T47D (cell line): ENCODE measurements around the gene TPST1.

Experiments
- DNase-seq, 2 experiments: peaks; one replicate each; pipeline versions ENCODE4 v3.0.0 to v3.0.0-alpha.2; 2011 to 2012; ENCODE audit warnings: low read depth in 1 of 2, low spot score in 1 of 2
- JUND ChIP-seq: IDR thresholded peaks from 2 replicates; pipeline ENCODE4 v1.6.1; 2012; ENCODE audit warnings: low read depth
- in situ Hi-C: cut with HindIII; loops from 2 replicates; pipeline ENCODE4 v1.10.0; 2016; ENCODE audit warnings: low sequenced_read_pairs, low pct_unique_long_range_greater_than_20kb

Gene TPST1

DNA sequence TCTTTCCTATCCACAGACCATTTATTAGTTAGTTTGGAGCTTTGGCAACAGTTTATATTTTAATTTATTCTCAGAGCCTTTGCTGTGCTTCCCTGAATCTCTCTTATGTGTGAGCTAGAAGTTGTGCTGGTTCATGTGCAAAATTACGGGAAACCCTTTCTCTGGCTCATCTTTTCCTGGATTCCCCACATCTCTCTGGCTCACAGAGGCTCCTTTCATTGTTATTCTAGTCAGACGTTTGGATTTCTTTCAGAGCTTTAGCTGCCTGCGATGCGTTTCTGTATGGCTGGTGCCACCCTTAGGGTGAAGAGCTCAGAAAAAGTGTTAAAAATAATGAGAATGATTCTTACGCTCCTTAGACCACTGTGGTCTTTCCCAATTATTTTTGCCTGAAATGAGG lies 53.3 kb downstream of the TPST1 start:
- TF ChIP-seq JUND: no peak
- DNase-seq: no peak
- in situ Hi-C loops: no loop called here

DNA sequence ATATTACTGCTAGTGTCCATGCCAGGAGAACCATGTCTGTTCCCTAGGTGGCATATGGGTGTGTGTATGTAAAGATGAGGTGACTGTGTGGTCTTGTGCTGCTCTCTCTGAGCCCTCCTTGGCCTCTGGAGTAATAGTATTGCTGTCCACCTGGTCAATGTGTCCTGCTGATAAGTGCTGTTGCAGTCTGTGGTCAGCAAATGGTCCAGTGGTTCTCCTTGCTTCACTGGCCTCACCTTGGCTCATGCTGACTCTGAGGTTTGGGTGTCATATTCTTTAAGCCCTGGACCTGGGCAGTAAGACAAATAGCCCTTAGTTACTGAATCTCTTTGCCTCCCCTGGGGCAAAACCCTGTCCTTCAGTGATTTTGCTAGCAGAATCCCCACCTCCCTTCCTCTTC lies 56.8 kb downstream of the TPST1 start:
- no peak for TF ChIP-seq JUND
- no peak for DNase-seq
- in situ Hi-C loops: no loop called here

DNA sequence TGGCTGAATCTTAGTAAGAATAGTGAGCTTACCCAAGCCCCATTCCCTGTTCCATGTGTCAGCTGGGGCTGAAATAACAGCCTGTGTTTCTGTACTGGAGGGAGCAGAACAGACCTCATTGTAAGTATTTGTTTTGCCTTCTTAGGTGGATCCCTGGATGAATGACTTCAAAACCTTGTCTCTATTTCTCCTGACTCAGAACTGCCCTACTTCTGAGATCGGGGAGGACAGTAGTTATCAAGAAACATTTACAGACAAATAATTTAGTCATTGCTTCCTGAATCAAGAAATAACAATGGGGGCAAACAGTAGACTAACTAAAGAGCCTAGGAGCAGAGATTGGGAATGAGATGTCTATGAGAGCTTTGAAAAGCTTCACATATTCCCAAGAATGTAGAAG lies 58.8 kb downstream of the TPST1 start:
- no peak for DNase-seq
- no peak for TF ChIP-seq JUND
- in situ Hi-C loops: no loop called here

DNA sequence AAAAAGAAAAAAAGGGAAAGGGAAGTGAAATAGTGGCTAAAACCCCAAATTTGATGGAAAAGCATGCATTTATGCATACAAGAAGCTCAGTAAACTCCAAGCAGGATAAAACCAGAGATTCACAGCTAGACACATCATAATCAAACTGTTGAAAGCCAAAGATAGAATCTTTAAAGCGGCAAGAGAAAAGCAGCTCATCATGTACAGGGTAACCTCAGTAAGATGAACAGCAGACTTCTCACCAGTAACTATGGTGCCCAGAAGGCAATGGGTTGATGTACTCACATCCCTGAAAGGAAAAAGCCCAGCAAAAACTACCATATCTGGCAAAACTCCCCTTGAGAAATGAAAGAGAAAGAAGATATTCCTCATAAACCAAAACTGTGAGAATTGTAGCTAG lies 60.4 kb downstream of the TPST1 start:
- in situ Hi-C loops: no loop called here
- no peak for TF ChIP-seq JUND

DNA sequence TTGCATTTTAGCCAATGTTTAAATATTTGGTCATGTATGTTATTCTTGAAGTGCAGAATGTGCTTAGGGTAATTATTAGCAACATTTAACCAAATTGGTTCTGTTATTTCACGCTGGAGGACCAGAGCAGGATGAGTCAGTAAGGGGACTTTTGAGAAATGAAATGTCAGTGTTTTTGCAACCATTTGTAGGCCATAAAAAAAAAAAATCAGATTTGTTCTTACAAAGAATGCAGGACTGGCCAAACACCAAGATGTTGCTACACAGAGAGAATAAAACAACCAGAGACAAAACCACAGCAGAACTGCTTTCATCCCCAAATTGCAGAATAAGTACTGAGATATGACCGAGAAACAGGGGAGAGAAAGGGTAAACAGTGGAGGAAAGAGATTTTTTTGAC lies 62.1 kb downstream of the TPST1 start:
- in situ Hi-C loops: no loop called here

More for the DNA sequence above, 60.4 kb downstream of the TPST1 start:
- DNase-seq: peak in 1 of 2 experiments; percentile 38

DNA sequence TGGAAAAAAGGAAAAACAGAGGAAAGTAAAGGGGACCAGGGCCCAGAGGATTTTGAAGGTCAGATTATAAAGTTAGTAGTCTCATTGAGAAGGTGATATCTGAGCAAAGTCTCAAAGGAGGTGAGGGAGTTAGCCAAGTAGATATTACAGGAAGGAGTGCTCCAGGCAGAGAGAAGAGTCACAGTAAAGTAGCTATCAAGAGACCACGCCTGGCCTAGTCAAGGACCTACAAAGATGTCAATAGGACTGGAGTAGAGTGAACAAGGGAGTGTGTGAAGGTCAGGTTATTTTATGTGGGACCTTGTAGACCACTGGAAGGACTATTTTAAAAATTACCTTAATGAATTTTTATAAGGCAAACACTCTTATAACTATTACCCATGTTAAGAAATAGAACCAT lies 64.8 kb downstream of the TPST1 start:
- in situ Hi-C loops: no loop called here
- TF ChIP-seq JUND: no peak
- DNase-seq: no peak

More for the DNA sequence above, 62.1 kb downstream of the TPST1 start:
- no peak for TF ChIP-seq JUND
- DNase-seq: no peak

DNA sequence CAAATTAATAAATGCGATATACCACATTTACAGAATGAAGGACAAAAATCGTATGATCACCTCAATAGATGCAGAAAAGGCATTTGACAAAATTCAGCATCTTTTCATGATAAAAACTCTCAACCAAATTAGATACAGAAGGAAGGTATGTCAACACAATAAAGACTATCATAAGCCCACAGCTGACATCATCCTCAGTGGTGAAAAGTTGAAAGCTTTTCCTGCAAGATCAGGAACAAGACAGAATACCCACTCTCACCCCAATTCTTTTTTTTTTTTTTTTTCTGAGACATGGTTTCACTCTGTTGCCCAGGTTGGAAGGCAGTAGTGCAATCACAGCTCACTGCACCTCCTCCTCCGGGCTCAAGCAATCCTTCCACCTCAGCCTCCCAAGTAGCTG lies 67.2 kb downstream of the TPST1 start:
- no peak for TF ChIP-seq JUND
- in situ Hi-C loops: no loop called here
- DNase-seq: no peak

DNA sequence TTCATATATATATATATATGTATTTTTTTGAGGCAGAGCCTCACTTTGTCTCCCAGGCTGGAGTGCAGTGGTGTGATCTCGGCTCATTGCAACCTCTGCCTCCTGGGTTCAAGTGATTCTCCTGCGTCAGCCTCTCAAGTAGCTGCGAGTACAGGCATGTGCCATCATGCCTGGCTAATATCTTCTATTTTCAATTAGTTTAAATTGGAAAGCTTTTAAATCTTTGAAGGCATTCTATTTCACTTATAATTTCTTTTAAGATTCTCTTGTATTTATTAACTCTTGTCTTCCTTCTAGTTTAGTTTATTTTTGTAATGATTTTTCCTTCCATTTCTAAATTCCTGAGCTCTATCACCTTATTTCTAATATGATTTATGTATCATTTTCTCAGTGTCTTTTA lies 71.2 kb downstream of the TPST1 start:
- DNase-seq: no peak
- in situ Hi-C loops: no loop called here
- no peak for TF ChIP-seq JUND

DNA sequence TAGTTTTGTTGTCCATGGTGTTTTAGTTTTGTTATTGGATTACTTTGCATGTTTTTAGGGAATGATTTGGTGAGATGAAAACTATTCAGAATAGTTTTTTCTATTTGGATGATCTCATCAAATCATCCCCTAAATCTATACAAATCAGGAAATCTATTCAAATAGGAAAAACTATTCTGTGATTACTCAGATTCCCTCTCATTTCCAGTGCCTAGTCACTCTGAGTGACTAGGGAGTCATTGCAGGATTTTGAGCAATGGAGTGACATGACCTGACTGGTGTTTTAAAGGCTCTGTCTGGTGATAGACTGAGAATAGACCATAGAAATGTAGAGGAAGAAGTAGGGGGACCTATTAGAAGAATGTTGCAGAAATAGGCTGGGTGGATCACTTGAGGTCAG lies 72.4 kb downstream of the TPST1 start:
- in situ Hi-C loops: no loop called here
- no peak for DNase-seq
- TF ChIP-seq JUND: no peak

DNA sequence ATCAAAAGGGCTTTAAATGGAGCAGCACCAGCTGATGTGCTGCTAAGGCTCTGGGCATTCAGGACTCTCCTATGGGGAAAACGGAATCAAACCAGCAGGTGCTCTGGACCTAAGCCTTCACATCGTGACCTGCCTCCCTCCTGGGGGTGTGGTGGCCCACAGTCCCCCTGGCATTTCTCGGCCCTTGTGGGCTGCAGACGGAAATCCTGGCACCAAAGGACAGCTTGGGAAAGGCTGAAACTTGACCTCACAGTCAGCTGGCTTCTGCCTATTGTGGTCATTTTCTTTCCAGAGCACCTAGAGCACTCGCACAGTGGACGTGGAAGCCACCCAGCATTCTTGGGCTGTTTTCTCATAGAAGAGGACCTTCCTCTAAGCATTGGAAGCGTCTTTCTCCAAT lies 74.8 kb downstream of the TPST1 start:
- in situ Hi-C loops: no loop called here
- TF ChIP-seq JUND: no peak
- no peak for DNase-seq

DNA sequence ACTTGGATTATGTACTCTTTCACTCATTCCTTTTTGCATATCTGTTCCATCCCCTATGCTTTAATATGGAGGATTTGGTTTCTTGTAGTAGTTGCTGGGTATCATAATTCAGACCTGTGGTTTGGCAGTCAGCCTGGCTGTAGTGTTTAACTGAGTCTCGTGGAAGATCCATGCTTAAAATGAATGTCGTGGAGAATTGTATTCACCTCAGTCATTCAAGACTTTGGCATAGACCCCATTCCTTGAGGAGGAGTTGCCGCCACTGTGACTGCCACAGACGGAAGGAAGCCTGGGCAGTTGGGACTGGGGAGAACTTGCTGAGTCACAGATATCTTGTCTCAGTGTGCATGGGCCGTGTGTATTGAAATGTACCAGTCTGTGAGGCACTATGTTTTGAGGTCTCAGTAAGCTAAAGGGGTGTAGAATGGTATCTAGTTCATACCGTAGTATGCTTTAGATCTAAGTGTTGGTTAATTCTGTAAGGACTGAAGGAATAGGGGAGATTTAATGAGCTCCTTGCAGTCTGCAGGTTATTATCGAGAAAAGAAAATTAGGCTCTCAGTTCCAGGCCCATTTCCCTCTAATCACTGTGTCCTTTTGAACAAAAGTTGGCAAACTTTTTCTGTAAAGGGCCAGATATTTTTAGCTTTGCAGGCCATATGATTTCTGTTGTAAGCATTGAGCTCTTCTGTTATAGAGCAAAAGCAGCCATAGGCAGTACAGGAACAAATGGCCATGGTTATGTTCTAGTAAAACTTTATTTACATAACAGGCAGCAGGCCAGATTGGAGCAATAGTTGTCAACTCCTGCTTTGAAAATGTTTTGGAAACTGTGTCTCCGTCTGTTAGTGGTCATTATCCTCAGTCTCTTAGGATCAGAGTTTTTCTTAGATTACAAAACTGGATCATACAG lies 76.8 kb downstream of the TPST1 start:
- in situ Hi-C loops: no loop called here
- TF ChIP-seq JUND: no peak
- no peak for DNase-seq

DNA sequence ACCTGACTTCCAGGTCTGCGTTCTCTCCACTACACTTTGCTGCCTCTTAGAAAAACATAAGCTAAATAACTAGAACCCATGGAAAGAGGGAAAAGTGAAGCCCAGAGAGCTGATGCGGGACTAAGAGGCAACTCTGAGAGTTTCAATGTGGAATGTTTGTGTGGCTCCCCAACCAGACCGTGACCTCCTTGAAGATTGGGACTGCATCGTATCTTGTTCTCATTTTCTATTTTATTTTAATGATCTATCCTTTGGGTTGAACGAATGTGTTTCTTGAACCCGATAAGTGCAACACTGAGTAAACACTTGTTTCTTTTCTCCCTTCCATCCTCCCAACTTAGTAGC lies 77.4 kb downstream of the TPST1 start:
- in situ Hi-C loops: no loop called here
- no peak for DNase-seq
- TF ChIP-seq JUND: no peak

DNA sequence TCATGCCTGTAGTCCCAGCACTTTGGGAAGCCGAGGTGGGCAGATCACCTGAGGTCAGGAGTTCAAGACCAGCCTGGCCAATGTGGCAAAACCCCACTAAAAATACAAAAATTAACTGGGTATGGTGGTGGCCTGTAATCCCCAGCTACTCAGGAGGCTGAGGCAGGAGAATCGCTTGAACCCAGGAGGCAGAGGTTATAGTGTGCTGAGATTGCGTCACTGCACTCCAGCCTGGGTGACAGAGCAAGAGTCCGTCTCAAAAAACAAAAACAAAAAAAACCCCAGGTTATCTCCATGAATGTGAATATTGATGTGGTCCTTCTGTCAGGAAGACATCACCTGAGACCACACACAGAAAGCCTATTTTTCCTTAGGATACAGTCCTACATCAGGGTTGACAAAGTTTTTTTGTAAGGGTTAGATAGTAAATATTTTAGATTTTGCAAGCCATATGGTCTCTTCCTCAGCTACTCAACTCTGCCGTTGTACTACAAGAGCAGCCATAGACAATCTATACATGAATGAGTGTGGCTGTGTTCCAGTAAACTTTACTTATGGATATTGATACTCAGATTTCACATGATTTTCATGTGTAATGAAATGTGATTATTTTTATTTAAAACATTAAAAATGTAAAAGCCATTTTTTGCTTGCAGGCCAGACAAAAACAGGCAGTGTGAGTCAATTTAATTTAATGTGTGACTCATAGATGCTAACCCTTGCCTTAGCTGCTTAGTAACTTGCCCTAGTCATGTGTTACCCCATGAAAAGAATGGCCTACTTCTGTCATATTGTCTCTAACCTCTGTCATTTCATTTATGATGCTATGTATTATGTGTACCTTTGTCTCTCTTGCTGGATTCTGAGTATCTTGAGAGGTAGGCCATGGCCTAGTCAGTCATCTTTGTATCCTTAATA lies 78.1 kb downstream of the TPST1 start:
- in situ Hi-C loops: no loop called here
- DNase-seq: no peak
- no peak for TF ChIP-seq JUND
